Calu3 (cell line): Measurements from ENCODE around the gene CELF5. TPM values are rescaled to one million over a fixed set of nuclear protein-coding genes. Genes with fewer than 3 reads are reported as not detected.

ENCODE experiments used
- BruUV-seq: library from RNA; stranded (reverse); fragments of 400-500 nt; replicated peaks from 2 replicates; lab custom pipeline; 2021; lab: Mats Ljungman, UMichigan
- CTCF ChIA-PET: fragments of 300-600 bp; sonication (Branson Sonifier 250); formaldehyde crosslinking; loops from one replicate; lab custom pipeline; 2022; ENCODE audit warnings: antibody characterized with exemption; lab: Charles Lee
- DNase-seq: peaks from one replicate; pipeline ENCODE4 v3.0.0; 2022
- H3K27ac Mint-ChIP-seq: one replicate; pipeline ENCODE4 v1.8.0; 2022; ENCODE audit warnings: mixed read lengths; ENCODE audit not compliant: unreplicated experiment
- H3K27me3 Mint-ChIP-seq: one replicate; pipeline ENCODE4 v1.8.0; 2022; ENCODE audit warnings: mixed read lengths; ENCODE audit not compliant: unreplicated experiment
- H3K36me3 Mint-ChIP-seq: one replicate; pipeline ENCODE4 v1.8.0; 2022; ENCODE audit warnings: mild to moderate bottlenecking, moderate library complexity, mixed read lengths; ENCODE audit not compliant: insufficient read depth, unreplicated experiment
- H3K4me1 Mint-ChIP-seq: one replicate; pipeline ENCODE4 v1.8.0; 2022; ENCODE audit warnings: mild to moderate bottlenecking, low read depth, mixed read lengths; ENCODE audit not compliant: unreplicated experiment
- H3K4me3 Mint-ChIP-seq: one replicate; pipeline ENCODE4 v1.8.0; 2022; ENCODE audit warnings: mild to moderate bottlenecking, low read depth, moderate library complexity, mixed read lengths; ENCODE audit not compliant: unreplicated experiment
- H3K9me3 Mint-ChIP-seq: one replicate; pipeline ENCODE4 v1.8.0; 2022; ENCODE audit warnings: low read depth, mixed read lengths; ENCODE audit not compliant: unreplicated experiment
- intact Hi-C: fragments of 100-400 bp; cut with micrococcal nuclease; formaldehyde crosslinking; loops from one replicate; pipeline ENCODE4 v1.10.0; 2022; ENCODE audit not compliant: unreplicated experiment
- total RNA-seq: library from RNA; stranded (reverse); gene quantifications from 2 replicates; pipeline ENCODE4 v1.2.3, GENCODE V29; 2022
- TF ChIP-seq, protein P1 (sequence below): fragments of 200-600 bp; IDR thresholded peaks from one replicate; pipeline ENCODE4 v1.8.0; 2022; ENCODE audit warnings: antibody characterized with exemption; ENCODE audit not compliant: unreplicated experiment

Gene CELF5
- total RNA-seq, 1 experiment from 2014 or later: 0.40 TPM

DNA sequence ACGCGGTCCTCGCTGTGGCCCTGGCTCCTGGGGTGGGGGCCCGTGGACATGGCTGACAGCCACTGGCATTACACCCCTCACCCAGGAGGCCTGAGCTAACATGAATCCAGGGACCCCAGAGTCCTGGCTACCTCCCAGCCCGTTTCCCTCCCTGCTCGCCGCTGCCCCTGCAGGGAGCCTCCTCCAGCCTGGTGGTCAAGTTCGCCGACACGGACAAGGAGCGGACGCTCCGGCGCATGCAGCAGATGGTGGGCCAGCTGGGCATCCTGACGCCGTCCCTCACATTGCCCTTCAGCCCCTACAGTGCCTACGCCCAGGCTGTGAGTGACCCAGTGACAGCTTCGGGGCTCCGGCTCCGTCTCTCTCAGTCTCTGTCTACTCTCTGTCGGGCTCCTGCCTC is 56.6 kb downstream of the CELF5 start:
- Mint-ChIP-seq H3K27me3 (peaks cover 49% of the 10 kb centered on the region), H3K4me3 (no peak overlapping the region), H3K4me1 (no peaks in the 10 kb centered on the region), H3K9me3 (no peaks in the 10 kb centered on the region), H3K36me3 (peaks cover 10% of the 10 kb centered on the region), H3K27ac (no peak overlapping the region)
- intact Hi-C loops: no loop called here
- no TSS peak for BruUV-seq
- CTCF ChIA-PET: no interaction called here
- TF ChIP-seq, protein P1, sequence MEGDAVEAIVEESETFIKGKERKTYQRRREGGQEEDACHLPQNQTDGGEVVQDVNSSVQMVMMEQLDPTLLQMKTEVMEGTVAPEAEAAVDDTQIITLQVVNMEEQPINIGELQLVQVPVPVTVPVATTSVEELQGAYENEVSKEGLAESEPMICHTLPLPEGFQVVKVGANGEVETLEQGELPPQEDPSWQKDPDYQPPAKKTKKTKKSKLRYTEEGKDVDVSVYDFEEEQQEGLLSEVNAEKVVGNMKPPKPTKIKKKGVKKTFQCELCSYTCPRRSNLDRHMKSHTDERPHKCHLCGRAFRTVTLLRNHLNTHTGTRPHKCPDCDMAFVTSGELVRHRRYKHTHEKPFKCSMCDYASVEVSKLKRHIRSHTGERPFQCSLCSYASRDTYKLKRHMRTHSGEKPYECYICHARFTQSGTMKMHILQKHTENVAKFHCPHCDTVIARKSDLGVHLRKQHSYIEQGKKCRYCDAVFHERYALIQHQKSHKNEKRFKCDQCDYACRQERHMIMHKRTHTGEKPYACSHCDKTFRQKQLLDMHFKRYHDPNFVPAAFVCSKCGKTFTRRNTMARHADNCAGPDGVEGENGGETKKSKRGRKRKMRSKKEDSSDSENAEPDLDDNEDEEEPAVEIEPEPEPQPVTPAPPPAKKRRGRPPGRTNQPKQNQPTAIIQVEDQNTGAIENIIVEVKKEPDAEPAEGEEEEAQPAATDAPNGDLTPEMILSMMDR: no peak
- no peak for DNase-seq

DNA sequence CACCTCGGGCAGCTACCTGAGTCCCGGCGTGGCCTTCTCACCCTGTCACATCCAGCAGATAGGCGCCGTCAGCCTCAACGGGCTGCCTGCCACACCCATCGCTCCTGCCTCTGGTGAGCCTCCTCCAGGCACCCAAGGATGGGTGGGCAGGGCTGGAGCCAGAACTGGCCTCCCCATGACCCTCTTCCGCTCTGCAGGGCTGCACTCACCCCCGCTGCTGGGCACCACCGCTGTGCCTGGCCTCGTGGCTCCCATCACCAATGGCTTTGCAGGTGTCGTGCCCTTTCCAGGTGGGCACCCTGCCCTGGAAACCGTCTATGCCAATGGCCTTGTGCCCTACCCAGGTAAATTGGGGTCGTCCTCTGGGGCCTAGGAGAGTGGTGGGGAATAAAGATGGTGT is 57.7 kb downstream of the CELF5 start:
- H3K4me3 Mint-ChIP-seq: no peak overlapping the region
- no peaks in the 10 kb centered on the region for H3K4me1 Mint-ChIP-seq
- TF ChIP-seq, protein P1: no peak
- CTCF ChIA-PET: no interaction called here
- peaks cover 10% of the 10 kb centered on the region for H3K36me3 Mint-ChIP-seq
- no peak overlapping the region for H3K27ac Mint-ChIP-seq
- no peaks in the 10 kb centered on the region for H3K9me3 Mint-ChIP-seq
- intact Hi-C loops: no loop called here
- peaks cover 47% of the 10 kb centered on the region for H3K27me3 Mint-ChIP-seq
- no peak for DNase-seq
- BruUV-seq: no TSS peak

DNA sequence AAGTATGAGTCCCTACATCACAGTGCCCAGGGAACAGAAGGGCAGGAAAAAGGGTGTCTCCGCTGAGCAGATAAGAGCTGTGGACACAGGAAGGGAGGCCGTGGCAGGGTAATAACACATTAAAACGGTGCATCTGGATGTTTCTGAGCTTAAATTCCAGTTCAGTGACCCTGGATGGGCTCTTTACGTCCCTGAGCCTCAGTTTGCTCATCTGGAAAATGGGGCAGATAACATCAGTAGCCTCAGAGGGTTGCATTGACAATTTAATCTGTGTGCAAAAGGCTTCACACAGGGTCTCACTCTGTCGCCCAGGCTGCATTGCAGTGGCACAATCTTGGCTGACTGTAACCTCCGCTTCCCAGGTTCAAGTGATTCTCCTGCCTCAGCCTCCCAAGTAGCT is 58.1 kb downstream of the CELF5 start:
- no peaks in the 10 kb centered on the region for H3K9me3 Mint-ChIP-seq
- TF ChIP-seq, protein P1: no peak
- no TSS peak for BruUV-seq

DNA sequence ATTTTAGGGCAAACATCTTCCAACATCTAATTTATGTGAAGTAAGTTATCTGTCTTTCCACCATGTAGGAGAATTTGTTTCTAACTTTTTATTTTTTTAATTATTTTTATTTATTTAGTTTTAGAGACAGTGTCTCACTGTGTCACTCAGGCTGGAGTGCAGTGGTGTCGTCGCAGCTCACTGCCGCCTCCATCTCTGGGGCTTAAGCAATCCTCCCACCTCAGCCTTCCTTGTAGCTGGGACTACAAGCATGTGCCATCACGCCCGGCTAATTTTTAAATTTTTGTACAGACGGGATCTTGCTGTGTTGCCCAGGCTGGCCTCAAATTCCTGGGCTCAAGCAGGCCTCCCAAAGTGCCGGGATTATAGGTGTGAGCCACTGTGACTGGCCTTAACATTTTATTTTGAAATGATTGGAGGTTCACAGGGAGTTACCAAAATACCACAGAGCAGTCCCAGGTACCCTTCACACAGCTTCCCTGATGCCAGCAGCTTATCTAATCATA is 58.8 kb downstream of the CELF5 start:
- Mint-ChIP-seq H3K27ac (no peak overlapping the region), H3K36me3 (peaks cover 10% of the 10 kb centered on the region), H3K4me3 (no peak overlapping the region), H3K9me3 (no peaks in the 10 kb centered on the region), H3K4me1 (no peaks in the 10 kb centered on the region), H3K27me3 (peaks cover 47% of the 10 kb centered on the region)
- CTCF ChIA-PET: no interaction called here
- intact Hi-C loops: no loop called here
- BruUV-seq: no TSS peak
- no peak for DNase-seq
- TF ChIP-seq, protein P1: no peak

More for the DNA sequence above, 58.1 kb downstream of the CELF5 start:
- Mint-ChIP-seq H3K4me1 (no peaks in the 10 kb centered on the region), H3K4me3 (no peak overlapping the region), H3K27ac (no peak overlapping the region), H3K27me3 (peaks cover 47% of the 10 kb centered on the region), H3K36me3 (peaks cover 10% of the 10 kb centered on the region)
- CTCF ChIA-PET: no interaction called here
- intact Hi-C loops: no loop called here
- DNase-seq: no peak
